HUDEP-2 (cell line): ENCODE results near the gene PGAP3.
"Not testable (repeated sequence)": the region's sequence is repeated elsewhere in the genome, so short reads cannot be mapped to it uniquely, and the experiment has no call there.

Experiments
- DNase-seq, 76 experiments: peaks; one replicate each; lab custom pipeline; 2025; ENCODE audit not compliant: unreplicated experiment in 76 of 76; lab: John Stamatoyannopoulos, UW

PGAP3 gene

GRCh38 chr17:39715375-39716072 is 27.7 kb upstream of the PGAP3 start:
- DNase-seq, result no peak

DNA sequence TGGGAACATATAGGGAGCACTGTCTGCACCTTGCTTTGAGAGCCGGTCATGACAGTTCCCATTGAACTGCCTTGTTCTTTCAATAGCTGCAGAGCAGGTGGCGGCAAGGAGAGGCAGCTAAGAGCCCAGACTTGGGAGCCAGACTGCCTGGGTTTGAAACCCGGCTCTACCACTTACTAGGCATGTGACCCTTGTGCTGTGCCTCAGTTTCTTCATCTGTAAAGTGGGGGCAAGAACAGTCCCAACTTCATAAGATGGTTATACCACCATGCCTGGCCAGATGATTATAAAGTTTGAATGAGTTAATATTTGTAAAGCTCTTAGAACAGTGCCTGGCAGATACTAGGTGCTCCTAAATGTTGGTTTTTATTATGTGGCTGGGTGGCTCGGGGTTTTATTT is 26.4 kb upstream of the PGAP3 start:
- no peak for DNase-seq

GRCh38 chr17:39711851-39712250 is 24.0 kb upstream of the PGAP3 start:
- no peak for DNase-seq

DNA sequence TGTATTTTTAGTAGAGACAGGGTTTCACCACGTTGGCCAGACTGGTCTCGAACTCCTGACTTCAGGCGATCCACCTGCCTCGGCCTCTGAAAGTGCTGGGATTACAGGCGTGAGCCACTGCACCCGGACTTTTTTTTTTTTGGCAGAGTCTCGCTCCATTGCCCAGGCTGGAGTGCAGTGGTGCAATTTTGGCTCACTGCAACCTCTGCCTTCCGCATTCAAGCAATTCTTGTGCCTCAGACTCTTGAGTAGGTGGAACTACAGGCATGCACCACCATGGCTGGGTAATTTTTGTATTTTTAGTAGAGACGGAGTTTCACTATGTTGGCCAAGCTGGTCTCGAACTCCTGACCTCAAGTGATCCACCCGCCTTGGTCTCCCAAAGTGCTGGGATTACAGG is 23.2 kb upstream of the PGAP3 start:
- not testable (repeated sequence) for DNase-seq

- DNase-seq, result no peak
These were observed 22.4 kb upstream of the PGAP3 start for GRCh38 chr17:39709998-39710964.

DNA sequence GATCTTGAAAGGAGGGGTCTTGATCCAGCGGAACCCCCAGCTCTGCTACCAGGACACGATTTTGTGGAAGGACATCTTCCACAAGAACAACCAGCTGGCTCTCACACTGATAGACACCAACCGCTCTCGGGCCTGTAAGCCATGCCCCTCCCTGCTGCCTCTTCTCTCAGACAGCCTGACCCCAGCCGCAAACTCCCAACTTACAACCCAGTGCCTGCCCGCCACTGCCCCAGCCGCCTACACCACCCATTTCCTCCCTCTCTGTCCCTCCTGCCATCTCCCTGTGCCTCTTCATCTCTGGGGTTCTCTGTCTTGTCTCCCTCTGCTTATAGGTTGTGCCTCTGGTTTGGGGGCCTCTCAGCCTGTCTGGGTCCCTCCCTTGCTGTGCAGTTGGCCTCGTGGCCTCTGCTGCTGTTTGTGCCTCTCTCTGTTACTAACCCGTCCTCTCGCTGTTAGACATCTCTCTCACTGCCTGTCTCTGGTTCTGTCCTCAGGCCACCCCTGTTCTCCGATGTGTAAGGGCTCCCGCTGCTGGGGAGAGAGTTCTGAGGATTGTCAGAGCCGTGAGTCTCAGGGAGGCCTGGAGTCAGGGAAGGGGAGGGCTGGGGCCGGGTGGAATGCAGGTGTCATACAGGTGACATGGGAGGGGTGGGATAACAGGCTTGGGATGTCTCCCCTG is 21.6 kb upstream of the PGAP3 start:
- DNase-seq, result no peak

DNA sequence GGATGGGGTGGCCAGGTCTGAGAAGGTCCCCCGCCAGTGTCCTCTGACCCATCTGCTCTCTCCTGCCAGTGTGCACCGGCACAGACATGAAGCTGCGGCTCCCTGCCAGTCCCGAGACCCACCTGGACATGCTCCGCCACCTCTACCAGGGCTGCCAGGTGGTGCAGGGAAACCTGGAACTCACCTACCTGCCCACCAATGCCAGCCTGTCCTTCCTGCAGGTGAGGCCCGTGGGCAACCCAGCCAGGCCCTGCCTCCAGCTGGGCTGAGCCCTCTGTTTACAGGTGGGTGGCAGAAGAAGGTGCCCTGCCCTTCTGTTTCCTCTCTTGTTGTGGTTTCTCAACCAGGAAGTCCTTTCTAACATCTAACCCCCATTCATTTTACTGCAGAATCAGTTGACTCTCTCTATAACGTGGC is 19.1 kb upstream of the PGAP3 start:
- no peak for DNase-seq

DNA sequence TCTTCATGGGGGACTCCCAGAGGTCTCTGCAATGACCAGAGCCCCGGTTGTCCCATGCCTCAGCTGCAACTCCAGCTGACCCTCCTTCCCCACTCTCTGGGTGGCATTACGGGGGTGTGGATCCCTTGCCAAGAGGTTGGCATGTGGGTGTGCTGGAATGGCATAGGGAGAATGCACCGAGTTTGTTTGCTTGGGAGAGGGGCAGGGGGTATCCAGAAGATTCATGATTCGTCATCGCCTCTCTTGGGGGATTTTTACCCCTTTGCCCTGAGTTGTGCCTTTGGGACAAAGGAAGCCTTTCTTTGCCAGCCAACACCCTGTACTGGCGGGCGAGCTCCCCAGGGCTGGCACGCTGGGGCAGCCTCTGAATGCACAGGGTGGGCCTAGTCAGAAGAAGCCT is 18.5 kb upstream of the PGAP3 start:
- no peak for DNase-seq

GRCh38 chr17:39705786-39706348 is 18.0 kb upstream of the PGAP3 start:
- DNase-seq, result no peak

- no peak for DNase-seq
These were observed 17.1 kb upstream of the PGAP3 start for GRCh38 chr17:39704821-39705551.

DNA sequence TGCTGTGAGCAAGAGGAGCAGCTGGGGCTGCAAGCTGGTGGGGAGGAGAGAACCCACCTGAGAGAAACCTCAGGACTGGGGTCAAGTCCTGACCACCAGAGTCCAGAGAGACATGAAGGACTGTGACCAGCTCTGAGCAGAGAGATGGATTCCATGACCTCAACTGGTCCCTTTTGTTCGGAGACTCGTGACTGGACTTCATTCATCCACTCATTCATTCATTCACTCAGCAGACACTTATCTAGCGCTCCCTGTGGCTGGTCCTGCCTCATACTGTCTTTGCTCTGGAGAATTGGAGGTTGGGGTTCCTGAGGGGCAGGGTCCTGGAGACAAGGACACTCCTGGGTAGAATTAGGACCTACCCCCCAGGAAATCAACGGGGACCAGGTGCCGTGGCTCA is 16.1 kb upstream of the PGAP3 start:
- no peak for DNase-seq

DNA sequence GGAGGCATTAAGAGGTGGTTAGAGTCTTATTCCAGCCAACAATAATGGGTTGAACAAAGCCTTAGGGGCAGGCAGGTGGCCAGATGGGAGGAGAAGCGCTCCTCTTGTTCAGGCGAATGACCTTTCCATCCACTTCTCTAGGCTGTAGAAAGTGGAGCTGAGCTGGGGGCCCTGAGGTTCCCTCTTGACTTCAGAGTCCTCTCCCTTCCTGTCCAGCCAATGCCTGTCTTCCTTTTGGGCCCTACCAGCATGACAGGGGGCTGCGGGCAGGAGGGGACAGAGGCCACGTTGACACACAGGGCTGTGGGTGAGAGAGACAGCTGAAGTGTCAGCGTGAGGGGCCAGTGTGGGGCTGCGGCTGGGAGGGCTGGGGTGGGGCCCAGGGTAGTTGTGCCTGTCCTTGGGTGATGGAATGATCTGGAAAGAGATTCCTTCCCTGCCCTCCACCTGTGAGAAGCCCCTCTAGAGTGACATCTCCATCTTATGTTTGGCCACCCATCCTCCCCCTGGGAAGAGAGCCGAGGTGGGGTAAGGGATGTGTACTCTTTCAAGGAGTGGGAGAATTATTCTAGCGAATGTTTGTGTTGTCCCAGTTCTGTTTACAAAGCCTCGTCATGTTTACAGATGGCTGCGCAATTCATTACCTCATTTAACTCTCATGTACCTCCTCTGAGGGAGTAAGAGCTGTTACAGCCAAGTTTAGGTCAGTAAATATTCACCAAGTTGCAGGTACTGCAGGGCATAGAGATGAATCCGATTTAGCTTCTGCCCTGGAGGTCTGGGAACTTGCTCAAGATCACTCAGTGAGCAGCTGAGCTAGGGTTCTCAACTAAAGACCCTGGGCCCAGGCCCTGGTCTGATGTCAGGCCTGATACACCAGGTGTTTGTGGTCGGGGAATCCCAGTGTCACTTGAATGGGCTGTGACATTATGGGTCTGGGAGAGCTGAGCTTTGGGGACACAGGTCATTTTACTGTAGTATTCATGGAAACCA is 15.3 kb upstream of the PGAP3 start:
- DNase-seq, result no peak

GRCh38 chr17:39701784-39702422 is 14.0 kb upstream of the PGAP3 start:
- no peak for DNase-seq

DNA sequence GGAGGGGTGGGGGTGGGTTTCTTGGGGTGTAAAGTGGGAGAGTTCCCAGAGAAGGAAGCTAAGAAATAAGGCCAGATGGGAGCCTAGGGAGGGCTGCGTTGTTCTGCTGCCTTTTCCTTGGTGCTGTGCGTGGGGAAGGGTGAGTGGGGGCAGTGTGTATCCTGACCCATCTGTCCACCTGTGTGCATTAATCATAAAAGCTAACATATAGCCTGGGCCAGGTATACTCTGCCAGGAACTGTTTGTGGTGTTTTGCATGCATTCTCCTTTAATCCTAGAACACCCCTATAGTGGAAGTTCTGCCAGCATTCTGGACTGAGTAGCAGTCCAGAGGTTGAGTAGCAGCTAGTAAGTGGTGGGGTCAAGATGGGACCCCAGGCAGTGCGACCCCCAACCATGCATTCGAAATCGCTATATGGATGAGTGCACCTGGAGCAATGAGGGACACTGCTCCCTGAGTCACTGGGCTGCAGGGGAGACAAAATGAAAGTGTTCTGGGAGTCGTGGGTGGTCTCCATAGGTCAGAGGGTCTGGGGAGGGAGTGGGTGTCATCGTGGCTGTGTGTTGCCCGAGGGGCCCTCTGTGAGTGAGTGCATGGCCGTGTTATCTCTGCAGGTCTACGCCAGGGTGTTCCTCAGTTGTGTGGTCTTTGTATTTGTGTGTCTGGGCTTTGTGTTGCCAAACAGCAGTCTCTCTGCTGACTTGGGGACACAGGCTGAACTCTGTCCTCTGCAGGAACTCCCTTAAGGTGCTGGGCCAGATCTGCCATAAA is 13.3 kb upstream of the PGAP3 start:
- DNase-seq, result no peak

DNA sequence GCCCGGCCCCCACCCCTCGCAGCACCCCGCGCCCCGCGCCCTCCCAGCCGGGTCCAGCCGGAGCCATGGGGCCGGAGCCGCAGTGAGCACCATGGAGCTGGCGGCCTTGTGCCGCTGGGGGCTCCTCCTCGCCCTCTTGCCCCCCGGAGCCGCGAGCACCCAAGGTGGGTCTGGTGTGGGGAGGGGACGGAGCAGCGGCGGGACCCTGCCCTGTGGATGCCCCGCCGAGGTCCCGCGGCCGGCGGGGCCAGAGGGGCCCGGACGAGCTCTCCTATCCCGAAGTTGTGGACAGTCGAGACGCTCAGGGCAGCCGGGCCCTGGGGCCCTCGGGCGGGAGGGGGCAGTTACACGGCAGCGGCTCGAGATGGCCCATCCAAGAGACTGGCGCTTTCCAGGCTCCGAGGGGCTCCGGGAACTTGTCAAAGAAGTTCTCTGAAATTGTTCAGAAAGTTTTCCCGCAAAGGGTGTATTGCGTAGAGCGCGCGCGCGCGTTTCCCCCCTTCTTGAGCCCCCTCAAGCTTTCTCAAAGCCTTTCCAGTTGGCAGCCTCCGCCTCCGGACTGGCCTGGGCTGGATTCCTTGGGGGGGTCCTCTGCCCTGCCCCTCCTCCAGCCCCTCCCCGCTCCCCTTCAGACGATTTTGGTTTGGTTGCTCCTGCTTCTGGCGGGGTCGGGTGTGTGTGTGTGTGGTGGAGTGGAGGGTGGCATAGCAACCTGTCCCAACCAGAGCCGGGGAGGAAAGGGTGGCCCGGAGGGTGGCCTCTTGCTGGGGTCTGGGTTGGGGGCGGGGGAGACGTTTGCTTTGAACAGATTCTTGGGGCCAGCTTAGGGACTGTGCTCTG is 12.5 kb upstream of the PGAP3 start:
- no peak for DNase-seq

GRCh38 chr17:39699818-39700147 is 11.9 kb upstream of the PGAP3 start, which contains the start of gene ERBB2:
Gene ERBB2 (plus strand): TSS chr17:39700064. CDS start chr17:39700239, 175 bp downstream.
- DNase-seq, result no peak

DNA sequence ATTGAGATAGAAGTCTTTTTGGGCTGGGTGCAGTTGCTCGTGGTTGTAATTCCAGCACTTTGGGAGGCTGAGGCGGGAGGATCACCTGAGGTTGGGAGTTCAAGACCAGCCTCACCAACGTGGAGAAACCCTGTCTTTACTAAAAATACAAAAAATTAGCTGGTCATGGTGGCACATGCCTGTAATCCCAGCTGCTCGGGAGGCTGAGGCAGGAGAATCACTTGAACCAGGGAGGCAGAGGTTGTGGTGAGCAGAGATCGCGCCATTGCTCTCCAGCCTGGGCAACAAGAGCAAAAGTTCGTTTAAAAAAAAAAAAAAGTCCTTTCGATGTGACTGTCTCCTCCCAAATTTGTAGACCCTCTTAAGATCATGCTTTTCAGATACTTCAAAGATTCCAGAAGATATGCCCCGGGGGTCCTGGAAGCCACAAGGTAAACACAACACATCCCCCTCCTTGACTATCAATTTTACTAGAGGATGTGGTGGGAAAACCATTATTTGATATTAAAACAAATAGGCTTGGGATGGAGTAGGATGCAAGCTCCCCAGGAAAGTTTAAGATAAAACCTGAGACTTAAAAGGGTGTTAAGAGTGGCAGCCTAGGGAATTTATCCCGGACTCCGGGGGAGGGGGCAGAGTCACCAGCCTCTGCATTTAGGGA is 11.4 kb upstream of the PGAP3 start:
- not testable (repeated sequence) for DNase-seq
